Hematopoietic multipotent progenitor cell (in vitro differentiated cells): ENCODE results near the gene USP12. TPM values are rescaled to one million over a fixed set of nuclear protein-coding genes. Genes with fewer than 3 reads are reported as not detected.
A peak's percentile ranks its signal among the peaks of the same experiment; 100 is the strongest.
"Not testable (repeated sequence)": the region's sequence is repeated elsewhere in the genome, so short reads cannot be mapped to it uniquely, and the experiment has no call there.

Source experiments
- DNase-seq, 3 donors: peaks; one replicate each; pipeline ENCODE4 v3.0.0-alpha.2; 2011 to 2015; ENCODE audit warnings: low read depth in 2 of 3, low spot score in 2 of 3
- total RNA-seq: library from RNA; depleted of rRNA; stranded (reverse); fragments of >200 nt; gene quantifications from one replicate; pipeline ENCODE4 v1.2.3, GENCODE V29; 2012

USP12 gene
- 8.1 TPM for total RNA-seq

- DNase-seq: peak; percentile 10 to 68 (median 52)
These were observed at the start of gene USP12 for GRCh38 chr13:27171244-27171826. USP12 (minus strand) TSS chr13:27171811; CDS start chr13:27171639, 172 bp downstream.

GRCh38 chr13:27219611-27220010, 48.0 kb upstream of the USP12 start:
- no peak for DNase-seq

- peak in 1 of 3 donors; percentile 1 for DNase-seq
These were observed 47.2 kb upstream of the USP12 start for GRCh38 chr13:27218861-27219260.

GRCh38 chr13:27217791-27218190, 46.2 kb upstream of the USP12 start:
- DNase-seq: not testable (repeated sequence)

GRCh38 chr13:27213386-27213785, 41.8 kb upstream of the USP12 start:
- not testable (repeated sequence) for DNase-seq

- no peak for DNase-seq
These were observed 40.3 kb upstream of the USP12 start for GRCh38 chr13:27211771-27212364.

- DNase-seq: no peak
These were observed 39.7 kb upstream of the USP12 start for GRCh38 chr13:27211271-27211670.

- no peak for DNase-seq
These were observed 36.9 kb upstream of the USP12 start for GRCh38 chr13:27208514-27208913.

GRCh38 chr13:27203854-27204253, 32.2 kb upstream of the USP12 start:
- peak in 1 of 3 donors; percentile 41 for DNase-seq

GRCh38 chr13:27203186-27203585, 31.6 kb upstream of the USP12 start:
- DNase-seq: no peak

- no peak for DNase-seq
These were observed 30.1 kb upstream of the USP12 start for GRCh38 chr13:27201661-27202060.

- no peak for DNase-seq
These were observed 28.9 kb upstream of the USP12 start for GRCh38 chr13:27200413-27201070.

GRCh38 chr13:27199696-27200095, 28.1 kb upstream of the USP12 start:
- no peak for DNase-seq

- DNase-seq: no peak
These were observed 27.6 kb upstream of the USP12 start for GRCh38 chr13:27199211-27199610.

- DNase-seq: no peak
These were observed 23.5 kb upstream of the USP12 start for GRCh38 chr13:27194895-27195764.

GRCh38 chr13:27194209-27194608, 22.6 kb upstream of the USP12 start:
- no peak for DNase-seq

- no peak for DNase-seq
These were observed 21.9 kb upstream of the USP12 start for GRCh38 chr13:27193496-27193895.

GRCh38 chr13:27192973-27193372, 21.4 kb upstream of the USP12 start:
- no peak for DNase-seq

GRCh38 chr13:27192367-27192766, 20.8 kb upstream of the USP12 start:
- not testable (repeated sequence) for DNase-seq

GRCh38 chr13:27189192-27189591, 17.6 kb upstream of the USP12 start:
- DNase-seq: no peak

- DNase-seq: no peak
These were observed 16.6 kb upstream of the USP12 start for GRCh38 chr13:27188239-27188638.
